Psoas muscle (tissue), 8 donors: ENCODE results near the gene TMPRSS9. TPM values are rescaled to one million over a fixed set of nuclear protein-coding genes. Genes with fewer than 3 reads are reported as not detected.

Source experiments
- ATAC-seq, 4 donors: fragments of 200-7000 bp; cut with Tn5 transposase; one replicate each; pipeline ENCODE4 v1.9.1; 2020; ENCODE audit warnings: moderate library complexity in 3 of 4, mild to moderate bottlenecking in 2 of 4
- DNase-seq, 2 donors: peaks; one replicate each; pipeline ENCODE4 v3.0.0-alpha.2; 2020
- H3K27ac ChIP-seq: fragments of 200-600 bp; one replicate; pipeline ENCODE4 v1.8.0; 2022
- H3K27me3 ChIP-seq, 3 donors: fragments of 200-600 bp in 1 of 3; one replicate each; pipeline versions ENCODE4 v1.6.1 to v1.8.0; 2013 to 2022; ENCODE audit warnings: low read length in 2 of 3, mild to moderate bottlenecking in 2 of 3, moderate library complexity in 1 of 3; ENCODE audit not compliant: insufficient read depth in 3 of 3
- H3K36me3 ChIP-seq, 2 donors: fragments of 200-600 bp in 1 of 2; one replicate each; pipeline versions ENCODE4 v1.6.1 to v1.8.0; 2013 to 2022; ENCODE audit warnings: low read depth in 1 of 2, mild to moderate bottlenecking in 1 of 2, moderate library complexity in 1 of 2; ENCODE audit not compliant: insufficient read depth in 1 of 2
- H3K4me1 ChIP-seq: fragments of 200-600 bp; one replicate; pipeline ENCODE4 v1.8.0; 2022
- H3K4me3 ChIP-seq: fragments of 200-600 bp; one replicate; pipeline ENCODE4 v1.8.0; 2022; ENCODE audit warnings: mild to moderate bottlenecking
- H3K9me3 ChIP-seq: fragments of 200-600 bp; one replicate; pipeline ENCODE4 v1.8.0; 2022
- CTCF ChIP-seq: fragments of 200-600 bp; IDR thresholded peaks from one replicate; pipeline ENCODE4 v1.8.0; 2022; ENCODE audit warnings: antibody characterized with exemption
- WGBS, 3 donors: extraction: QIAGEN DNeasy Blood & Tissue Kit; methylation state at CpG; one replicate each; pipeline versions ENCODE4 v1.1.6 to v1.1.7; 2013; 5-methylcytosine and 5-hydroxymethylcytosine counted together
- intact Hi-C, 2 donors: fragments of 100-400 bp; cut with DNase I; formaldehyde crosslinking; loops; one replicate each; pipeline versions ENCODE4 v1.11.0 to v1.14.2; 2022
- polyA plus RNA-seq, 3 donors: library from polyadenylated mRNA; stranded (reverse); fragments of 200-250 nt; gene quantifications; one replicate each; pipeline ENCODE4 v1.2.3, GENCODE V29; 2013
- total RNA-seq, 4 donors: library from RNA; stranded (reverse); fragmentation: NEBNext Ultra II Directional in 2 of 4; extraction: Animal tissue kit (Norgen Biotek cat#: 25700) in 2 of 4; gene quantifications; one replicate each; pipeline versions ENCODE4 v1.2.1 to v1.2.4, GENCODE V29; 2021 to 2023
- donor health status: healthy with polysubstance abuse.
- donor health status: DM: no; HTN: no; CAD: no; lungs with moderate emphysema.
- donor health status: Bipolar disorder and iron deficiency.
- donor health status: healthy.
- donor health status: DM: yes; HTN: yes; CAD: no.
- donor health status: DM: no; HTN: no; CAD: no.
- donor health status: DM: no; HTN: no; CAD: no.
- donor health status: DM: yes; HTN: yes; CAD: no.

Gene TMPRSS9
- total and polyA plus RNA-seq, 7 donors = 0.17 TPM; not detected in 6

GRCh38 chr19:2355168-2356035 lies 4.7 kb upstream of the TMPRSS9 start:
- Histone ChIP-seq H3K9me3 (no peaks in the 10 kb centered on the region), H3K36me3 (peaks cover 0 to 42% of the 10 kb centered on the region in 2 donors), H3K4me3 (no peak overlapping the region), H3K27ac (no peak overlapping the region), H3K4me1 (peaks cover 9% of the 10 kb centered on the region), H3K27me3 (peaks cover 0 to 3% (median 1%) of the 10 kb centered on the region in 3 donors)
- peak; percentile 50 to 73 for DNase-seq
- 63 to 76% (median 69%) methylated on average over 24 of the region's 24 CpGs for WGBS, 3 donors
- ATAC-seq = peak; percentile 71 to 93 (median 87)
- TF ChIP-seq CTCF = no peak
- intact Hi-C loops = no loop called here

GRCh38 chr19:2356036-2356646 lies 3.9 kb upstream of the TMPRSS9 start:
- Histone ChIP-seq H3K4me3 (no peak overlapping the region), H3K9me3 (no peaks in the 10 kb centered on the region), H3K4me1 (peaks cover 9% of the 10 kb centered on the region), H3K36me3 (peaks cover 0 to 35% of the 10 kb centered on the region in 2 donors), H3K27ac (no peak overlapping the region), H3K27me3 (peaks cover 0 to 8% (median 6%) of the 10 kb centered on the region in 3 donors)
- TF ChIP-seq CTCF = no peak
- ATAC-seq (peak in 2 of 4 donors; percentile 21 to 28), DNase-seq (no peak)
- 70 to 72% (median 72%) methylated on average over 21 of the region's 21 CpGs for WGBS, 3 donors
- intact Hi-C loops = no loop called here

- no peak for TF ChIP-seq CTCF
Measured at GRCh38 chr19:2357279-2358206, 2.5 kb upstream of the TMPRSS9 start.

GRCh38 chr19:2358548-2359173 lies 1.4 kb upstream of the TMPRSS9 start:
- ATAC-seq = no peak
- intact Hi-C loops = no loop called here

More at GRCh38 chr19:2357279-2358206, 2.5 kb upstream of the TMPRSS9 start:
- Histone ChIP-seq H3K9me3 (no peaks in the 10 kb centered on the region), H3K27ac (no peak overlapping the region), H3K36me3 (peaks cover 0 to 24% of the 10 kb centered on the region in 2 donors), H3K27me3 (peaks cover 0 to 21% (median 6%) of the 10 kb centered on the region in 3 donors), H3K4me3 (no peak overlapping the region), H3K4me1 (peaks cover 9% of the 10 kb centered on the region)
- ATAC-seq (no peak), DNase-seq (no peak)
- intact Hi-C loops = no loop called here
- 89 to 97% (median 91%) methylated on average over 3 of the region's 3 CpGs for WGBS, 3 donors

More at GRCh38 chr19:2358548-2359173, 1.4 kb upstream of the TMPRSS9 start:
- peaks cover 0 to 28% (median 6%) of the 10 kb centered on the region in 3 donors for H3K27me3 ChIP-seq
- no peak for TF ChIP-seq CTCF
- H3K27ac ChIP-seq = no peak overlapping the region
- peak in 1 of 2 donors; percentile 24 for DNase-seq
- H3K9me3 ChIP-seq = no peaks in the 10 kb centered on the region
- WGBS, 3 donors = 72 to 77% (median 72%) methylated on average over 28 of the region's 28 CpGs
- H3K36me3 ChIP-seq = peaks cover 0 to 13% of the 10 kb centered on the region in 2 donors
- no peak overlapping the region for H3K4me3 ChIP-seq
- H3K4me1 ChIP-seq = peaks cover 9% of the 10 kb centered on the region
